ENCODE results near the gene ADSL. TPM values are rescaled to one million over a fixed set of nuclear protein-coding genes. Genes with fewer than 3 reads are reported as not detected.

ADSL gene
- total RNA-seq, 2 experiments from 2014 or later = 117 to 137 TPM

GRCh38 chr22:40326905-40327735 is 19.2 kb upstream of the ADSL start:
- Histone ChIP-seq H4K20me1 (ENCODE audit: insufficient read depth, low read length) (no peaks in the 10 kb centered on the region), H2AFZ (ENCODE audit: low read length) (no peak overlapping the region), H3K79me2 (ENCODE audit: insufficient read depth, low read depth, low read length) (no peaks in the 10 kb centered on the region), H3K9me3 (ENCODE audit: low read length) (no peaks in the 10 kb centered on the region), H3K27ac (ENCODE audit: low read depth, low read length, poor library complexity, severe bottlenecking) (no peak overlapping the region), H3K36me3 (ENCODE audit: insufficient read depth, low read length) (peaks cover 24% of the 10 kb centered on the region), H3K4me2 (ENCODE audit: low read length) (no peak overlapping the region), H3K9me2 (ENCODE audit: insufficient read depth, low read length) (no peaks in the 10 kb centered on the region), H3K4me3 (ENCODE audit: low read depth, low read length, poor library complexity, severe bottlenecking) (no peak overlapping the region), H3K4me1 (ENCODE audit: insufficient read depth, low read length, poor library complexity, severe bottlenecking) (no peaks in the 10 kb centered on the region)
- no peak for TF ChIP-seq CTCF (conservative IDR thresholded peaks at IDR 0.05; ENCODE audit: low read length)
- no peak for TF ChIP-seq EZH2phosphoT487 (IDR thresholded peaks at IDR 0.05; ENCODE audit: borderline replicate concordance, low read depth, low read length)
- ChIA-PET CTCF (ENCODE audit: unreplicated experiment) (no interaction called here), POLR2A (interaction anchor here (0.6 to 0.8 kb wide), 2 partner anchors 42 to 331 kb away, joined by 3 read pairs; no protein-coding TSS in a partner anchor)
- intact Hi-C loops (cut with micrococcal nuclease; ENCODE audit: unreplicated experiment) = no loop called here
- DNase-seq (ENCODE audit: low spot score) = no peak
- no TSS peak for BruUV-seq (replicated peaks)

GRCh38 chr22:40328546-40329456 is 17.5 kb upstream of the ADSL start:
- Histone ChIP-seq H2AFZ (ENCODE audit: low read length) (no peak overlapping the region), H3K4me2 (ENCODE audit: low read length) (no peak overlapping the region), H3K36me3 (ENCODE audit: insufficient read depth, low read length) (peaks cover 13% of the 10 kb centered on the region; the same call in 1 of the 2 replicates), H3K27ac (ENCODE audit: low read depth, low read length, poor library complexity, severe bottlenecking) (no peak overlapping the region), H3K4me1 (ENCODE audit: insufficient read depth, low read length, poor library complexity, severe bottlenecking) (peaks cover 2% of the 10 kb centered on the region), H3K9me3 (ENCODE audit: low read length) (no peaks in the 10 kb centered on the region), H4K20me1 (ENCODE audit: insufficient read depth, low read length) (no peaks in the 10 kb centered on the region), H3K79me2 (ENCODE audit: insufficient read depth, low read depth, low read length) (no peaks in the 10 kb centered on the region), H3K4me3 (ENCODE audit: low read depth, low read length, poor library complexity, severe bottlenecking) (no peak overlapping the region), H3K9me2 (ENCODE audit: insufficient read depth, low read length) (no peaks in the 10 kb centered on the region)
- TF ChIP-seq EZH2phosphoT487 (IDR thresholded peaks at IDR 0.05; ENCODE audit: borderline replicate concordance, low read depth, low read length) (no peak), CTCF (conservative IDR thresholded peaks at IDR 0.05; ENCODE audit: low read length) (no peak)
- no peak for DNase-seq (ENCODE audit: low spot score)
- intact Hi-C loops (cut with micrococcal nuclease; ENCODE audit: unreplicated experiment) = no loop called here
- ChIA-PET POLR2A (no interaction called here), CTCF (ENCODE audit: unreplicated experiment) (no interaction called here)
- no TSS peak for BruUV-seq (replicated peaks)
